Measurements from ENCODE around the gene PCDHB1.
"Not testable (repeated sequence)": the region's sequence is repeated elsewhere in the genome, so short reads cannot be mapped to it uniquely, and the experiment has no call there.

Gene PCDHB1

GRCh38 chr5:141084487-141084989, 33.4 kb downstream of the PCDHB1 start:
- Histone ChIP-seq H3K4me1 (ENCODE audit: control insufficient read depth, insufficient read depth, low read length) (no peaks in the 10 kb centered on the region), H3K4me3 (ENCODE audit: low read length) (peak overlapping the region; percentile 81), H3K27me3 (replicated peaks; ENCODE audit: control insufficient read depth, insufficient read depth, low read length) (no peaks in the 10 kb centered on the region), H3K9me3 (ENCODE audit: control insufficient read depth, low read length) (no peaks in the 10 kb centered on the region), H3K9ac (ENCODE audit: low read length) (peak overlapping the region; percentile 75), H3K36me3 (ENCODE audit: control insufficient read depth, insufficient read depth, low read length, severe bottlenecking) (no peaks in the 10 kb centered on the region)
- peak; percentile 54 for DNase-seq (ENCODE audit: low read depth)

- DNase-seq (ENCODE audit: low read depth): peak; percentile 44
- Histone ChIP-seq H3K27me3 (replicated peaks; ENCODE audit: control insufficient read depth, insufficient read depth, low read length) (no peaks in the 10 kb centered on the region), H3K9me3 (ENCODE audit: control insufficient read depth, low read length) (peaks cover 20% of the 10 kb centered on the region), H3K4me3 (ENCODE audit: low read length) (peak within 1 kb of the TSS; percentile 82), H3K36me3 (ENCODE audit: control insufficient read depth, insufficient read depth, low read length, severe bottlenecking) (no peaks in the 10 kb centered on the region), H3K4me1 (ENCODE audit: control insufficient read depth, insufficient read depth, low read length) (no peaks in the 10 kb centered on the region), H3K9ac (ENCODE audit: low read length) (peak within 1 kb of the TSS; percentile 72)
These were observed 43.5 kb downstream of the PCDHB1 start, which contains the start of gene PCDHB2 for GRCh38 chr5:141094481-141095262. TSS of gene PCDHB2 (plus strand) at chr5:141094615. CDS start at chr5:141094791, 176 bp downstream.

GRCh38 chr5:141095263-141095641, 44.1 kb downstream of the PCDHB1 start:
- Histone ChIP-seq H3K27me3 (replicated peaks; ENCODE audit: control insufficient read depth, insufficient read depth, low read length) (no peaks in the 10 kb centered on the region), H3K9ac (ENCODE audit: low read length) (peak overlapping the region; percentile 72), H3K9me3 (ENCODE audit: control insufficient read depth, low read length) (peaks cover 21% of the 10 kb centered on the region), H3K4me3 (ENCODE audit: low read length) (peak overlapping the region; percentile 82), H3K36me3 (ENCODE audit: control insufficient read depth, insufficient read depth, low read length, severe bottlenecking) (no peaks in the 10 kb centered on the region), H3K4me1 (ENCODE audit: control insufficient read depth, insufficient read depth, low read length) (no peaks in the 10 kb centered on the region)
- DNase-seq (ENCODE audit: low read depth): no peak

GRCh38 chr5:141096181-141096580, 45.0 kb downstream of the PCDHB1 start:
- not testable (repeated sequence) for H3K36me3 ChIP-seq (ENCODE audit: control insufficient read depth, insufficient read depth, low read length, severe bottlenecking); H3K4me1 ChIP-seq (ENCODE audit: control insufficient read depth, insufficient read depth, low read length)
- H3K9me3 ChIP-seq (ENCODE audit: control insufficient read depth, low read length): peaks cover 31% of the 10 kb centered on the region

GRCh38 chr5:141096586-141096985, 45.4 kb downstream of the PCDHB1 start:
- H3K9me3 ChIP-seq (ENCODE audit: control insufficient read depth, low read length): peaks cover 32% of the 10 kb centered on the region
- not testable (repeated sequence) for H3K27me3 ChIP-seq (replicated peaks; ENCODE audit: control insufficient read depth, insufficient read depth, low read length); H3K9ac ChIP-seq (ENCODE audit: low read length); H3K4me1 ChIP-seq (ENCODE audit: control insufficient read depth, insufficient read depth, low read length); H3K4me3 ChIP-seq (ENCODE audit: low read length); H3K36me3 ChIP-seq (ENCODE audit: control insufficient read depth, insufficient read depth, low read length, severe bottlenecking); DNase-seq (ENCODE audit: low read depth)

More at GRCh38 chr5:141096181-141096580, 45.0 kb downstream of the PCDHB1 start:
- H3K9ac ChIP-seq (ENCODE audit: low read length); H3K4me3 ChIP-seq (ENCODE audit: low read length); H3K27me3 ChIP-seq (replicated peaks; ENCODE audit: control insufficient read depth, insufficient read depth, low read length); DNase-seq (ENCODE audit: low read depth): not testable (repeated sequence)

- DNase-seq (ENCODE audit: low read depth): peak; percentile 52
- H3K4me3 ChIP-seq (ENCODE audit: low read length): peak within 1 kb of the TSS; percentile 71
- peaks cover 21% of the 10 kb centered on the region for H3K9me3 ChIP-seq (ENCODE audit: control insufficient read depth, low read length)
- H3K27me3 ChIP-seq (replicated peaks; ENCODE audit: control insufficient read depth, insufficient read depth, low read length): no peaks in the 10 kb centered on the region
- H3K9ac ChIP-seq (ENCODE audit: low read length): peak within 1 kb of the TSS; percentile 16
- H3K4me1 ChIP-seq (ENCODE audit: control insufficient read depth, insufficient read depth, low read length): no peaks in the 10 kb centered on the region
- H3K36me3 ChIP-seq (ENCODE audit: control insufficient read depth, insufficient read depth, low read length, severe bottlenecking): no peaks in the 10 kb centered on the region
These were observed 49.1 kb downstream of the PCDHB1 start, which contains the start of gene PCDHB3 for GRCh38 chr5:141100243-141100805. TSS of gene PCDHB3 (plus strand) at chr5:141100473. CDS start at chr5:141100650, 177 bp downstream.

GRCh38 chr5:141101059-141101458, 49.9 kb downstream of the PCDHB1 start:
- Histone ChIP-seq H3K9ac (ENCODE audit: low read length) (no peak overlapping the region), H3K36me3 (ENCODE audit: control insufficient read depth, insufficient read depth, low read length, severe bottlenecking) (no peaks in the 10 kb centered on the region), H3K4me1 (ENCODE audit: control insufficient read depth, insufficient read depth, low read length) (no peaks in the 10 kb centered on the region), H3K9me3 (ENCODE audit: control insufficient read depth, low read length) (peaks cover 16% of the 10 kb centered on the region), H3K27me3 (replicated peaks; ENCODE audit: control insufficient read depth, insufficient read depth, low read length) (no peaks in the 10 kb centered on the region), H3K4me3 (ENCODE audit: low read length) (peak overlapping the region; percentile 71)
- DNase-seq (ENCODE audit: low read depth): no peak

- not testable (repeated sequence) for DNase-seq (ENCODE audit: low read depth); H3K27me3 ChIP-seq (replicated peaks; ENCODE audit: control insufficient read depth, insufficient read depth, low read length); H3K36me3 ChIP-seq (ENCODE audit: control insufficient read depth, insufficient read depth, low read length, severe bottlenecking); H3K9ac ChIP-seq (ENCODE audit: low read length); H3K4me3 ChIP-seq (ENCODE audit: low read length); H3K4me1 ChIP-seq (ENCODE audit: control insufficient read depth, insufficient read depth, low read length)
- peaks cover 16% of the 10 kb centered on the region for H3K9me3 ChIP-seq (ENCODE audit: control insufficient read depth, low read length)
These were observed 50.9 kb downstream of the PCDHB1 start for GRCh38 chr5:141102070-141102469.

- H3K9me3 ChIP-seq (ENCODE audit: control insufficient read depth, low read length): peaks cover 16% of the 10 kb centered on the region
- H3K36me3 ChIP-seq (ENCODE audit: control insufficient read depth, insufficient read depth, low read length, severe bottlenecking); H3K4me1 ChIP-seq (ENCODE audit: control insufficient read depth, insufficient read depth, low read length); H3K4me3 ChIP-seq (ENCODE audit: low read length); H3K27me3 ChIP-seq (replicated peaks; ENCODE audit: control insufficient read depth, insufficient read depth, low read length); H3K9ac ChIP-seq (ENCODE audit: low read length); DNase-seq (ENCODE audit: low read depth): not testable (repeated sequence)
These were observed 51.3 kb downstream of the PCDHB1 start for GRCh38 chr5:141102471-141102870.

- Histone ChIP-seq H3K4me3 (ENCODE audit: low read length) (no peak overlapping the region), H3K9ac (ENCODE audit: low read length) (no peak overlapping the region)
These were observed 54.2 kb downstream of the PCDHB1 start for GRCh38 chr5:141105350-141105749.

More at GRCh38 chr5:141105350-141105749, 54.2 kb downstream of the PCDHB1 start:
- Histone ChIP-seq H3K36me3 (ENCODE audit: control insufficient read depth, insufficient read depth, low read length, severe bottlenecking) (no peaks in the 10 kb centered on the region), H3K9me3 (ENCODE audit: control insufficient read depth, low read length) (peaks cover 16% of the 10 kb centered on the region), H3K27me3 (replicated peaks; ENCODE audit: control insufficient read depth, insufficient read depth, low read length) (no peaks in the 10 kb centered on the region), H3K4me1 (ENCODE audit: control insufficient read depth, insufficient read depth, low read length) (no peaks in the 10 kb centered on the region)
- DNase-seq (ENCODE audit: low read depth): no peak
